Cerebellar nuclear complex (tissue), 1 donor: Measurements from ENCODE around the gene ARMC6.

ENCODE experiments used
- DNase-seq, 2 experiments: peaks; one replicate each; lab custom pipeline; 2025; lab: John Stamatoyannopoulos, UW

ARMC6 gene

DNA sequence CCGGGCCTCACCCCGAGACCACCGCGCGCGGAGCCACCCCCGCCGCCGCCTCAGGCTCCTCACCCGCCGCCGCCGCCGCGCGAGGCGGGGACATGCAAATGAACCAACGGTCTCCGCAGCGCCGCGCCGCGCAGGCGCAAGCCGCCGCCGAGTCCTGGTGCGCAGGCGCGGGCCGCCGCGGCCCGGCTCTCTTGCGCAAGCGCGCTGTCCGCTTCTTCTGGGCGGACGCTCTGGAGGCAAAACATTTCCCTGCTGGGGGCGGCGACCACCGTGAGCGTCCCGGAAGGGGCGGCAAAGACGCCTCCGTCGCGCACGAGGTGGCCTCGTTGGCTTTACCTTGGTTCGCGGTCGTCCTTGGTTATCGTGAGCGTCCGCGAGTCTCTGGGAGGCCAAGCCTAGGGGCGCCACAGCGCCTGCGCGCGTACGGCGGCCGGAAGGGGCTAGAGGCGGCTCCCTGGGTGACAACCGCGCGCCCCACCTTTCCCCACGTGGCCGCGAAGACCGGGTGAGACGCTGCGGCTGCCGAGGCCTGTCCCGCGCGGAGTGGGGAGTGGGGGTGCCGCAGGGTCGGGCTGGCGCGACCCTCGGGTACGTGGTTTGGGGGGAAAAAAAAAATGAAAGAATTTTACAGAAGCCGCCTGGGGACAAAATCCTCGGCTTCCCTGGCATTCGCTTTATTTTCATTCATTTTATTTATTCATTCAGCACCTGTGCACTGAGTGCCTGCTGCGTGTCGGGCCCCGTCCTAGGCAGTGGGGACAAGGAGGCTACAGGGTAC is at the start of gene ARMC6, which contains the start of gene SUGP2:
Gene ARMC6, plus strand, starts transcription at position 178 of the 778 bp plus-strand sequence. CDS start 607 bp downstream, outside the sequence.
Gene SUGP2, minus strand, starts transcription at position 92 of the 778 bp plus-strand sequence. CDS start 2,446 bp downstream, outside the sequence.
- DNase-seq, result peak in 1 of 2 experiments; percentile 61

DNA sequence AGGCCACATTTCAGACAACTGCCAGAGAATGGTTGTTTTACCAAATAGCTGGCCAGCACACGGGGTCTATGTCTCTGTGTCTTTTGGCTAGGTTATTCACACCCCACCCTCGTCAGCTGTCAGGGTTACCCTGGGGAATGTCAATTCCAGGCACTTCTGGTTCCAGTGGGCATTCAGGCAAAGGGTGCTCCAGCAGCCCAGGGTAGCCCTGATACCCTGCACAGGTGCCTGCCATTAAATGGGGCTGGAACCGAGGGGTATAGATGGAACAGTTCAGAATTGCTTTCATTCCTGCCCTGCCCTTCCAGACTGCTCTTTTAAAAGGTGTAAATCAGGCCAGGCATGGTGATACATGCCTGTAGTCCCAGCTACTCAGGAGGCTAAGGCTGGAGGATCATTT is 49.2 kb upstream of the ARMC6 start:
- DNase-seq, result no peak

DNA sequence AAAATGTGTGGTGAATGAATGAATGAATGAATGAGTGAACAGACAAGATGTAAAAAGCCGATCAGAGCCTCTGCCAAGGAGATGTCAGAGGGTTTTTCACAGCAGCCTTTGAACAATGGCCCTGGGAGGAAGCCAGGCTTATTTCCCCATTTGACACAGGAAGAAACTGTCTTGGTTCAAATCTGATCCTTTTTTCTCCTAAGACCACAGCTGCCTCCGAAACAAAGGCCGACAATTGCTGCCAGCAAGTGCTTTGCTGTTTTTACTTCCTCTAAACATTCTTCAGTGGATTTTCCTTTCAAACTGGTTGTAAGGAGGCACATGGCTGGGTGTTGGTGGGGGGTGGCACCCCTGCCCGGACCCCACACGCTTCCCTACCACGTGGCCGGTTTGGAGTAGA is 48.1 kb upstream of the ARMC6 start:
- no peak for DNase-seq

- no peak for DNase-seq
Measured at GRCh38 chr19:18987456-18987855, 45.9 kb upstream of the ARMC6 start.

- no peak for DNase-seq
Measured at GRCh38 chr19:18989316-18989715, 44.1 kb upstream of the ARMC6 start.

GRCh38 chr19:18990128-18990708 is 43.2 kb upstream of the ARMC6 start:
- no peak for DNase-seq

DNA sequence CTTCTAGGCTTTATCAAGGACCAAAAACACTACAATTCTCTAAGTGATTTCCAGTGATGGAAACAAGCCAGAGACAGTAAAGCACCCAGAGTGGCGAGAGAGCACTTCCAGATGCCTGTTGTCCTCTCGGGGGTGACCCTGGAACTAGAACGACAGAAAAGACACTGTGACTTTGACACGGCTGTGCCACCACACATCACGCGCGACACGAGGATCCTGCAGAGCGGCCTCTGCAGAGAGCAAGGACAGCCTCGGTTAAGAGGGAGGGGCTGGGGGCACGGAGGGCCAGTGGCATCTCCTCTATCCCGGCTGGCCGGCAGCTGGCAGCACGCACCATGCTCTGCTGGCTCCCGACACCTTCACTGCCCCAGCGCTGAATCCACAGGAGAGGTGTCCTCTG is 42.4 kb upstream of the ARMC6 start:
- DNase-seq, result no peak

- no peak for DNase-seq
Measured at GRCh38 chr19:18991468-18991867, 41.9 kb upstream of the ARMC6 start.

DNA sequence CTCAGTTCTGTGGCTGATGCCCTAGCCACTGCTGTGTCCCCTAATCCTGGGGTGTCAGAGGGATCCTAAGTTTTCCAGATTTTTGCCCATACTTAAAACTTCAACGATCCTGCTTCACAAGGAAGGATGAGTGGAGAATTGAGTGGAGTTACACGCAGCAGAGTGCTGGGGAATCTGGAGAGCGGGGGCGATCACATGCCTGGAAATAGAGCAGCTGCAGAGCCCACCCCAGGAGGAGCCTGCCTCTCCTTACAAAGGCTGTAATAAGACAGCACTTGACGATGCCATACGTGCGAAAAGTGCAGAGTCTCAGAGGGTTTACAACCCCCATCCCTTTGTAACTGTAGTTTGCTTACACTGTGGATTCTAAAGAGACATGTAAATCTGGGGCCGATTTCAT is 40.7 kb upstream of the ARMC6 start:
- no peak for DNase-seq

DNA sequence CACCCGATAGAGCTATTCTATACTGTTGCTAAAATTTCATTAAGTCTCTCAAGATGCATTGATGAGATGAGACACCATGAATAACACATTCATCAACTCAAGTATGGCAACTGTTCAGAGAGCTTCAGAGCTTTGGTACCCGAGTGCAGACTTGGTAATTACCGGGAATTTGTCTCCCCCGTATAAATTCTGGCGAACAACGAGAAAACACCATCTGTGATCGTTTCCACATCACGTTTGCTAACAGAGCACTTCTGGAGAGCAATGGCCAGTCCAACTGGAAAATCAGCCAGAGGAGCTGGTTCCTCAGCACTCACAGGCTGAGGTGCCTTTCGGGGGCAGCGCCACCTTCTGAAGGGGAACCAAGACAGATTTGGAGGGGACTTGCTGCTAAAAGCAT is 40.3 kb upstream of the ARMC6 start:
- DNase-seq, result no peak

- DNase-seq, result no peak
Measured at GRCh38 chr19:18995804-18996241, 37.6 kb upstream of the ARMC6 start.

DNA sequence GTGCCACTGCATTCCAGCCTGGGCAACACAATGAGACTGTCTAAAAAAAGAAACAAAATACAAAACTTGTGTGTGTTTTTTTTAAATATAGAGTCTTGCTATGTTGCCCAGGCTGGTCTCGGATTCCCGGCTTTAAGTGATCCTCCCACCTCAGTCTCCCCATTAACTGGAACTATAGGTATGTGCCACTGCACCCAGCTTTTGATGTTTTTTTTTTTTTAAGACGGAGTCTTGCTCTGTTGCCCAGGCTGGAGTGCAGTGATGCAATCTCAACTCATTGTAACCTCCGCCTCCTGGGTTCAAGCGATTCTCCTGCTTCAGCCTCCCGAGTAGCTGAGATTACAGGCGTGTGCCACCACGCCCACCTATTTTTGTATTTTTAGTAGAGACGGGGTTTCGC is 37.1 kb upstream of the ARMC6 start:
- DNase-seq, result no peak

- DNase-seq, result no peak
Measured at GRCh38 chr19:18996796-18997394, 36.5 kb upstream of the ARMC6 start.

DNA sequence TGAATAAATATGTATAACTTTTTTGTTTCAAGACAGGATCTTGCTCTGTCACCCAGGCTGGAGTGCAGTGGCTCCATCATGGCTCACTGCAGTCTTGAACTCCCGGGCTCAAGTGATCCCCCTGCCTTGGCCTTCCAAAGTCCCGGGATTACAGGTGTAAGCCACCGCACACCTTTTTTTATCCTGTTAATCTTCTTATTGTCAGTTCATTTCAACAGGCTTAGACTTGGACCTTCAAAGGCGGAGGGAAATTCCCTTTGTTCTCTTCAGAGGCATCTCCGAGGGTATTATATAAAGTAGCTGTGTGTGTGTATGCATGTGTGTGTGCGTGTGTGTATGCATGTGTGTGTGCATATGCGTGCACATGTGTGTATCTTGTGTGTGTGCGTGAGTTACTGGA is 35.1 kb upstream of the ARMC6 start:
- DNase-seq, result no peak

GRCh38 chr19:18999016-18999758 is 34.2 kb upstream of the ARMC6 start:
- DNase-seq, result no peak

DNA sequence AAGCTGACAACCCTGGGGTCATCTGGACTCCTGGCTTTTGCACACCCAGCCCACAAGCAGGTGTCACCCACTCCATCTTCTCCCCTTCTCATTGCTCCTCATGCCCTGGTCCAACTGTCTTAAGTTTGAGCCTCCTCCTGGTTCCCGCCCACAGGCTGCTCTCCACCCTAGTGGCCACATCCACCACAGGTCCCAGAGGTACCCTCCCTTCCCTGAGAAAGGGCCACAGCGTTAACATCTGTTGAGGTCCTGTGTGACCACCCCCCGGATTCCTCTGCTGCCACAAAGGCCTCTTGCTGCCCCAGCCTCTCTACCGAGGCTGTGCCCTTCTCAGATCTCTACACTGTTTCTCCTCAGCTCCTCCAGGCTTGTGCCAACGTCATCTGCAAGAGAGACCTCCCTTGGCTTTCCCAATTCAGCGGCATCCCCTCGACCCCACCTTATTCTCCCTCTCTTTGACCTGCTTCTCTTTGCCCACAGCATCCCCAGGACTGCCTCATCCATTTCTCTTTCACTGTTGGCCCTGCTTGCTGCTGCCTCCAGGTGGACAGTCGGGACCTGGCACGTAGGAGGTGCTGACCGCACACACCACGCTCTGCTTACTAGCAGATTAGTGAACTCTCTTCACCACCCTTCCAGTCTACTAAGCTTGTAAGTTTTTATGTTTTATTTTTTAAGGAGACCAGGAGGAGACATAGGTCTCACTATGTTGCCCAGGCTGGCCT is 33.3 kb upstream of the ARMC6 start:
- no peak for DNase-seq

- DNase-seq, result no peak
Measured at GRCh38 chr19:19004144-19004543, 29.3 kb upstream of the ARMC6 start.

GRCh38 chr19:19006213-19006612 is 27.2 kb upstream of the ARMC6 start:
- DNase-seq, result no peak

DNA sequence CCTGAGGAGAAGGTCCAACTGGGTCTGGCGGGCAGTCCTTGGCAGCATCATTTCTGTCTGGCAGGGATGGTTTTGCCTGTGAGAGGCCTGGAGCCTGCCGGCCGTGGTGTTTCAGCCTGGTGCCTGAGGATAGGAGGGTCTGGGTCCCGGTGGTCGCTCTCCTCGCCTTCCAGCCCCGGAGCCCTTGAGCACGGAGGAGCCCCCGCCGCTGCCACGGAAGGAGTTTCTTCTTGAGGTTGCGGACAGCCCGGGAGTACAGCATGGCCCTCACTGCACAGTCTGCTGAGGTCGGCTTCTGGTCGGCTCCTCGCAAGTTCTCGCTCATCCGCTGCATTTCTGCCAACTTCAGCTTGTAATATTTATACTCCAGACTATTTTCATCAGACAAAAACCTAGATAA is 23.5 kb upstream of the ARMC6 start:
- DNase-seq, result no peak

DNA sequence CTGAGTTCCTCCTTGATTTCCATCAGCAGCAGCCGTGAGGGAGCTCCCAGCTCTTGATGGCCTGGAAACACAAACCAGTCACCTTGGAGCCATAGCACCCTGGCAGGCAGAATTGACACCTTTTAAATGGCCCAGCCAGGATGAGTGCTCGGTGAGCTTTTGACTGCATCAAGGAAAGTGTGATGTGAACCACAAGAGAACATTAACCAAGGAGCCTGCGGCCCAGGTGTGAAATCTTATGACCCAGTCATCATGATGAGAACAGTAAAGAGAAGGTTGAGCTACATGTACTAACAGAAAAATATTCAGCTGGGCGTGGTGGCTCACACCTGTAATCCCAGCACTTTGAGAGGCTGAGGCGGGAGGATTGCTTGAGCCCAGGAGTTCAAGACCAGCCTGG is 22.9 kb upstream of the ARMC6 start:
- DNase-seq, result no peak

- DNase-seq, result no peak
Measured at GRCh38 chr19:19021115-19021514, 12.3 kb upstream of the ARMC6 start.
